ENCODE measurements around the gene ZBTB40.

DNA sequence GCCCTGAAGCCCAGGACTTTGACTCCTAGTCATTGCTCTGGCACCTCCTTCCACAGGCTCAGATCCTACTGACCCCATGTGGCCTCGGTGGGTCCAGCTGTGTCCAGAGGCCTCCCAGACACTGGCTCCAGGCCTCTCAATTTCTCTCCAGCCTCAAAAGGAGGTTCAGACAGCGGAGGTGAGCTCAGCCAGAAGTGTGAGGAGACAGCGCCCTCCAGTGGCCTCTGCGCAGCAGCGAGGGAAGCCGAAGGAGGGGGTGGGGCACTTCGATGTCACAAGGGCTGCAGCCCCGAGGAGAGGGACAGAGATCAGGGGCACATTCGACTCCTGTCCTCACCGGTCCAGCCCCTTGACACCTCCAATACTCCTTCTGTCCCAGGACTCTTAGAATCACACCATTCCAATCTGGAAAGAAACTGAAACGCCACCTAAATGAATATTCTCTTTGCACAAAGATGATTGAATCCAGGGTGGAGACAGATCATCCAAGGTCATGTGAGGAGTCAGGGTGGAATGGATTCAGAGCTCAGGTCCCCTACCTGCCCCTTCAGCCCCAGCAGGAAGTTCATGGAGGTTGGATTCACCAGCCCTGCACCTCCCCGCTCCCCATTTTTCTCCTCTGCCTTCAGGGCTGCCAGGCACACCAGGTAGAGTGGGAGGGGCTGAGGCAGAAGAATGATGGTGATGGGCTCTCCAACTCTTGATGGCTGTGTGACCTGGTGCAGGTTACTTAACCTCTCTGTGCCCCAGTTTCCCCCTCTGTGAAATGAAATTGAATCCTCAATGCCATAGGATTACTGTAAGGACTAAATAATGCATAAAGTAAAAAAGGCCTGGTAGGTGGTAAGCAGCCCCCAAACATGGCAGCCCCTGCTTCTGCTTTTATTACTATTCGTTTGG lies 34.8 kb upstream of the ZBTB40 start:
- TF ChIP-seq, protein P1, sequence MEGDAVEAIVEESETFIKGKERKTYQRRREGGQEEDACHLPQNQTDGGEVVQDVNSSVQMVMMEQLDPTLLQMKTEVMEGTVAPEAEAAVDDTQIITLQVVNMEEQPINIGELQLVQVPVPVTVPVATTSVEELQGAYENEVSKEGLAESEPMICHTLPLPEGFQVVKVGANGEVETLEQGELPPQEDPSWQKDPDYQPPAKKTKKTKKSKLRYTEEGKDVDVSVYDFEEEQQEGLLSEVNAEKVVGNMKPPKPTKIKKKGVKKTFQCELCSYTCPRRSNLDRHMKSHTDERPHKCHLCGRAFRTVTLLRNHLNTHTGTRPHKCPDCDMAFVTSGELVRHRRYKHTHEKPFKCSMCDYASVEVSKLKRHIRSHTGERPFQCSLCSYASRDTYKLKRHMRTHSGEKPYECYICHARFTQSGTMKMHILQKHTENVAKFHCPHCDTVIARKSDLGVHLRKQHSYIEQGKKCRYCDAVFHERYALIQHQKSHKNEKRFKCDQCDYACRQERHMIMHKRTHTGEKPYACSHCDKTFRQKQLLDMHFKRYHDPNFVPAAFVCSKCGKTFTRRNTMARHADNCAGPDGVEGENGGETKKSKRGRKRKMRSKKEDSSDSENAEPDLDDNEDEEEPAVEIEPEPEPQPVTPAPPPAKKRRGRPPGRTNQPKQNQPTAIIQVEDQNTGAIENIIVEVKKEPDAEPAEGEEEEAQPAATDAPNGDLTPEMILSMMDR (IDR thresholded peaks at IDR 0.05; ENCODE audit: low read length) = peak; percentile 95
- no peak for TF ChIP-seq EZH2 (IDR thresholded peaks at IDR 0.05; ENCODE audit: borderline replicate concordance, low read length)

Data from OCI-LY1 (cell line).